Ishikawa (cell line): ENCODE results near the gene GSK3B.

Experiments used
- CREB1 ChIP-seq: IDR thresholded peaks from 2 replicates; pipeline ENCODE4 v1.6.1; 2012; ENCODE audit warnings: low read depth
- EP300 ChIP-seq: IDR thresholded peaks from 2 replicates; pipeline ENCODE4 v1.6.1; 2012; ENCODE audit warnings: borderline replicate concordance
- RAD21 ChIP-seq: IDR thresholded peaks from 2 replicates; pipeline ENCODE4 v1.6.1; 2012; ENCODE audit warnings: low read depth
- TCF12 ChIP-seq: IDR thresholded peaks from 2 replicates; pipeline ENCODE4 v1.6.1; 2012; ENCODE audit warnings: low read depth
- YY1 ChIP-seq: IDR thresholded peaks from 2 replicates; pipeline ENCODE4 v1.6.1; 2012; ENCODE audit warnings: low read depth
- ZBTB7A ChIP-seq: IDR thresholded peaks from 2 replicates; pipeline ENCODE4 v1.6.1; 2012; ENCODE audit warnings: low read depth
- TF ChIP-seq, protein P1 (sequence below): IDR thresholded peaks from 2 replicates; pipeline ENCODE4 v1.6.1; 2012

DNA sequence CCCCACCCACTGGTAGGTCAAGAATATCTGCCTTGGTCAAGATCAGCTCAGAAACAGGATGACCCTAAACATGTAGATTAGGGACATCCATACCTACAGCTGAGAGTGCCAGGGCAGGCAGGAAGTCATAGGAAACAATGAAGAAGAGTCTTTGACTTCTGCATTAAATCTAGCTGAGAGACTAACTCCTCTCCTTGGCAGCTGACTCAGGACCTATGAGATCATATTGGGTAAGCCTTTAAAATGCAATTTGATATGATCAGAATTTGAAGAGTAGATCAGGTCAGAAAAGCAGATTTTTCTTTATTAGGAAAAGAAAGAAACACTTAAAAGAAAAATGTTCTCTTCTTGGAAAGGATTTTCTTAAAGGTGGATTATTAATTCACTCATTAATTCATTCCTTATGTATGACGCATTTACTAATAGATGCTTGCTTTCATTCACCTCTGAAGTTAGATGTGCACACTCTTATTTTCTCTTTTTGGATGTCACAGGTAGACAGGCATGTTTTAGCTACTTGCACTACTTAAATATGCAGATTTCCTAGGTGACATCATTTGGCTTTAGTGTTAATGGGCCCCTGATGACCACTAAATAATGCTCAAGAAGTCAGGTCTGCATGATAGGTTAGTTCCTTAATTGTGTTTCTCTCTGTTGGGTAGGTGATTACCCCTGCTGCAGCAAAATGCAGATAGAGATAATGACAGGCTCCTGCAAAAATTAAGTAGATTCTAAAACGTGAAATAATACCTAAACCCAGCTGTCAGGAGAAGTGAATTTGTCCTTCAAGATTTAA lies 35.7 kb upstream of the GSK3B start:
- TF ChIP-seq RAD21 (no peak), TCF12 (no peak), EP300 (no peak), ZBTB7A (no peak), CREB1 (no peak), YY1 (no peak)
- TF ChIP-seq, protein P1, sequence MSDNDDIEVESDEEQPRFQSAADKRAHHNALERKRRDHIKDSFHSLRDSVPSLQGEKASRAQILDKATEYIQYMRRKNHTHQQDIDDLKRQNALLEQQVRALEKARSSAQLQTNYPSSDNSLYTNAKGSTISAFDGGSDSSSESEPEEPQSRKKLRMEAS, result no peak
